Measurements from ENCODE around the gene SLCO1C1.

Gene SLCO1C1

GRCh38 chr12:20800160-20800559 is 105.0 kb downstream of the SLCO1C1 start:
- DNase-seq = no peak

DNA sequence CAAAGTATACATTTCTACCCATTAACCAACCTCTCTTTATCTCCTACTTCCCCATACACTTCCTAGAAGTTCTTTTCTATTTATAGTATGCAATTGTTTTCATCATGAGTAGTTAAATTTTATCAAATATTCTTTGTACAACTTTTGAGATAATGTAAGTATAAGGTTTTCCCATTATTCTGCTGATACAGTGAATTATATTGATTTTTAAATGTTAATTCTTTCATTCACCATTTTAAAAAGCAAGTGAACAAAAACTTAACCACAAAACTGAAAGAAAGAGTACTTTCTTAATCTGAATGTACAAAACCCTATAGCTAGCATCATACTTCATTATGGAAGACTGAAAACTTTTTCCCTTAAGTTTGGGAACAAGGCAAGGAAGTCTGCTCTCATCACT is 105.9 kb downstream of the SLCO1C1 start:
- DNase-seq = no peak
